Duodenal mucosa (tissue), 2 donors: Measurements from ENCODE around the gene JSRP1.
A peak's percentile ranks its signal among the peaks of the same experiment; 100 is the strongest.

Source experiments
- H3K27ac ChIP-seq: one replicate; pipeline ENCODE4 v1.7.0; 2013; ENCODE audit warnings: low read depth, low read length
- H3K27me3 ChIP-seq, 2 donors: one replicate each; pipeline ENCODE4 v1.7.0; 2013; ENCODE audit warnings: low read length in 2 of 2, control low read depth in 1 of 2; ENCODE audit not compliant: insufficient read depth in 2 of 2, control insufficient read depth in 1 of 2
- H3K36me3 ChIP-seq, 2 donors: one replicate each; pipeline ENCODE4 v1.7.0; 2013; ENCODE audit warnings: low read length in 2 of 2, control low read depth in 1 of 2; ENCODE audit not compliant: insufficient read depth in 2 of 2, control insufficient read depth in 1 of 2
- H3K4me1 ChIP-seq, 2 donors: one replicate each; pipeline ENCODE4 v1.7.0; 2013; ENCODE audit warnings: low read length in 2 of 2, control low read depth in 1 of 2; ENCODE audit not compliant: insufficient read depth in 2 of 2, control insufficient read depth in 1 of 2
- H3K4me3 ChIP-seq, 2 donors: one replicate each; pipeline ENCODE4 v1.7.0; 2013; ENCODE audit warnings: low read length in 2 of 2, low read depth in 1 of 2
- H3K9ac ChIP-seq, 2 donors: one replicate each; pipeline ENCODE4 v1.7.0; 2013; ENCODE audit warnings: low read length in 2 of 2, low read depth in 1 of 2
- H3K9me3 ChIP-seq, 2 donors: one replicate each; pipeline ENCODE4 v1.7.0; 2013; ENCODE audit warnings: low read length in 2 of 2, control low read depth in 1 of 2; ENCODE audit not compliant: control insufficient read depth in 1 of 2

The JSRP1 gene, protein sequence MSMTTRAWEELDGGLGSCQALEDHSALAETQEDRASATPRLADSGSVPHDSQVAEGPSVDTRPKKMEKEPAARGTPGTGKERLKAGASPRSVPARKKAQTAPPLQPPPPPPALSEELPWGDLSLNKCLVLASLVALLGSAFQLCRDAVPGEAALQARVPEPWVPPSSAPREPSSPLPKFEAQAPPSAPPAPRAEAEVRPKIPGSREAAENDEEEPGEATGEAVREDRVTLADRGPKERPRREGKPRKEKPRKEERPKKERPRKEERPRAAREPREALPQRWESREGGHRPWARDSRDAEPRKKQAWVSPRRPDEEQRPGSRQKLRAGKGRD

DNA sequence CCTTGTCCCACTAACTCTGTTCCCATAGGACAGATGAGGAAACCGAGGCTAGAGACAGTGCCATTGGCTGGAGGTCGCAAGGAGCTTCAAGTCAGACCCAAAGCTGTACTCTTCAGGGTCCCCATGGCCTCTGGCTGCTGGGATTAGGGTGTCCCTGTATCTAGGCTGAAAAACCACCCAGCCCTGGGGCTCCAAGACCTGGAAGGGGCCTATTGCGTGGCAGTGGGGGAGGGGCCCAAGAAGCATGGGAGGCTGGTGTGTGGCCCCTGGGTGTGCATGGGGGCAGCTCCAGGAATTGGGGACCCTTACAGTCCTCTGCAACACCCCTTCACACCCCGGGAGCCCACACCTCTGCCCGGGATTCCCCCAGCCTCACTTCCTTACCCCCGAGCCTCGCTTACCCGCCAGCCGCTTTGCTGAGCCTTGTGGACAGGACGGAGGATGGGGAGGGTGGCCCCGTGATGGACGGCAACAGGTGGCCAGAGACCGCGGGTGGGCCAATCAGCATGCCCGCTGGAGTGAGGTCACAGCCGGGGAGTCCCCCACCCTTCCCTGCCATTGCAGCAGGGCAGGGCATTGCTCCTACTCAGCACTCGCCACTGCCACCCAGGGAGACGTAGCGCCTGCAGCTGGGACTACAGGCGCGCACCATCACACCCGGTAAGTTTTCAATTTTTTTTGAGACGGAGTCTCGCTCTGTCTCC lies at the start of gene JSRP1:
Gene JSRP1 (minus strand): TSS at position 436 of the 704 bp plus-strand sequence. CDS start 1,103 bp downstream, outside the sequence.
- H3K36me3 ChIP-seq = no peaks in the 10 kb centered on the region
- no peak within 1 kb of the TSS for H3K4me3 ChIP-seq
- no peaks in the 10 kb centered on the region for H3K9me3 ChIP-seq
- no peak within 1 kb of the TSS for H3K27ac ChIP-seq
- H3K27me3 ChIP-seq = peaks cover 28 to 29% of the 10 kb centered on the region in 2 donors
- H3K9ac ChIP-seq = no peak within 1 kb of the TSS
- peaks cover 5 to 23% of the 10 kb centered on the region in 2 donors for H3K4me1 ChIP-seq

DNA sequence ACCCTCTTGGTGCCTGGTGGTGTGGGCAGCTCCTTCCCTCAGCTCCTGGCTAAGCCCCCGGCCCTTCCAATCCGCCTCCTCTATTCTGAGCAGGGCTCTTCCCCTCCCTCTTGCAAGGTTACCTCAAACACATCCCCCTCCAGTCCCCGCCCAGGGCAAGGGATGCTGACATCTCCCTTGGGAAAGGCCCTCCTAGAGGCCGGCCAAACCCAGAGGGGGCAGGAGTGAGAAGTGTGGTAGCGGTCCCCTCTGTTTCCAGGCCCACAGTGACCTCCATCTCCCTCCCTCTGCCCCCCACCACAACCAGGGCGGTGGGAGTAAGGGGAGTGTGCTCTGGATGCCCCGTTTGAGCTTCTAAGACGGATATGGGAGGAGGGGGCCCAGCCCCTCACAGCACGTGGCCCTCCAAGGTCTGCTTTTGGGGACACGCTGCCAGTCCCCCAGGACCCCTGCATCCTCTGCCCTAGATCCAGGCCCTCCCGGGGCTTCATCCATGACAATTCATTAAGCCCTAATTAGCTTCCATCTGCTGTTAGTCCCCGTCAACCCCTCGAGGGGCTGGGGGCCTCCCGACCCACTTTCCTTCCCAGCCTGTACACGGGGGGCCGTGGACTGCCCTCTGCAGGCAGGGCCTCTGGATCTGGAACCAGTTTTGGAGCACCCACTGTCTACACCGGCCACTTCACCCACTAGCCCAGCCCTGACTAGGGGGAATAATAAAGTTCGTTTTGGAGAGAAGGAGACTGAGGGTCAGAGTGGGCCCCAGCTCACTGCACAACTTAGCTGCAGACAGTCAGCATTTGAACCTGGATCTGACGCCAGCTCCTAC lies 49.4 kb upstream of the JSRP1 start:
- Histone ChIP-seq H3K27me3 (peaks cover 24 to 31% of the 10 kb centered on the region in 2 donors), H3K27ac (no peak overlapping the region), H3K9ac (no peak overlapping the region), H3K4me1 (peaks cover 3 to 11% of the 10 kb centered on the region in 2 donors), H3K36me3 (no peaks in the 10 kb centered on the region), H3K9me3 (no peaks in the 10 kb centered on the region), H3K4me3 (no peak overlapping the region)

DNA sequence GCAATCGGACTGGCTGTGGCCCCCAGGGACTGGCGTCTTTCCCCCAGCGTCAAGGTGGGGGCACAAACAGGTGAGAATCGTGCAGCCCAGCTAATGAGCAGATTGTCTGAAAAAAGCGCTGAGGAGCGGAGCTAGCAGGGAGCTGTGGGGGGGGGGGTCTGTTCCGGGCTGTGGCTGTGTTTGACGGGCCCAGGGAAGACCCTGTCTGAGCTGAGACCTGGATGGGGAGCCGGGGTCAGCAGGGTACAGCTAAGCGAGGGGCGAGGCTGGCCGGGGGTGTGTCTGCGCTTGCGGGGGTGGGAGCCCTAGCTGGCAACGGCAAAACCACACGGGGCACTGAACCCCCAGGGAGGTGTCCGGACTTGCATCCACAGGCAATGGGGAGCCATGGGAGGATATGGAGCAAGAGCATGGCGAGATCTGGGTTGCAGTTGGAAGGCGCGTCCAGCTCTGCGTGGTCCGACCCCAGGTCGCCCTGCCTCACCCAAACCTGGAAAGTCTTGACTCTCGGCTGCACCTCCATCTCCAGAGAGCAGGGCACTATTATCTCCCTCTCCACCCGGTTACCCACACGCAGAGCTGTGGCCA lies 47.1 kb upstream of the JSRP1 start:
- Histone ChIP-seq H3K9ac (no peak overlapping the region), H3K36me3 (no peaks in the 10 kb centered on the region), H3K4me1 (peaks cover 3 to 11% of the 10 kb centered on the region in 2 donors), H3K4me3 (no peak overlapping the region), H3K9me3 (no peaks in the 10 kb centered on the region), H3K27ac (no peak overlapping the region), H3K27me3 (peaks cover 14 to 21% of the 10 kb centered on the region in 2 donors)

DNA sequence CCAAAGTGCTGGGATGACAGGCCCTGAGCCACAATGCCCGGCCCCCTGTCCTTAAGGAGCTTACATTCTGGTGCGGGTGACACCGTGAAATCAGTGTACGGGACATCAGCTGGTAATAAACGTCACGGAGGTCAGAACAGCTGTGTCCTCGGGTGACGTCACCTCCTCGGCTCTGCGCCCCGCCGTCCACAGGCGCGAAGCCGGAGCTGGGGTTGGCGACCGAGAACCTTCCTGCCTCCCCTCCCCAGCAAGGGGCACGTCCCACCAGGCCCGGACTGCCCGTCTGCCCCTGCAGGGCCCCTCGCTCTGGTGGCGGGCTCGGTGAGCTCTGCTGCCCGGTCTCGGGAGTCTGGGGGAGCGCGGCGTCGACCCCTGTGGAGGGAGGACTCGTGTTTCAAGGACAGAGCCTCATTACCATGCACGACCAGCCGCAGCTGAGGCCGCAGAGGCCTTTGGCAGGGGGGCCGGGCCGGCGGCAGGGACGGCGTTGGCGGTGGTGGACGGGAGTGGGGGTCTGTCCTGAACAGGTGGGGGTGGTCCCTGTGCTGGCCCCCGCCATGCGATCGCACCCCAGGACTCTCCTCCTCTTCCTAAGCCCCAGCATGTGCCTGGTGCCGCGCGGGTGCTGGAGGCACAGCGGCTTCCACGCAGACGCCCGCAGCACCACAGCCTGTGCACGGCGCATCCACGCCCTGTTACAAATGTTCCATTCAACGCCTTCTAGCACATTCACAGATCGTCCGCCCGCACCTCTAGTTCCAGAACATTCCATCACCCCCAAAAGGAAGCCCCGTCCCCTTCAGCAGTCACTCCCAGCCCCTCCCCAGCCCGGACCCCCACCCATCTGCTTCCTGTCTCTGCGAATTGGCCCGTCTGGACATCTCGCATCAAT lies 46.3 kb upstream of the JSRP1 start:
- Histone ChIP-seq H3K27ac (no peak overlapping the region), H3K9ac (no peak overlapping the region), H3K4me3 (no peak overlapping the region), H3K27me3 (peaks cover 13 to 18% of the 10 kb centered on the region in 2 donors), H3K4me1 (peaks cover 3 to 11% of the 10 kb centered on the region in 2 donors), H3K36me3 (no peaks in the 10 kb centered on the region), H3K9me3 (no peaks in the 10 kb centered on the region)

- Histone ChIP-seq H3K9me3 (no peaks in the 10 kb centered on the region), H3K27ac (no peak overlapping the region), H3K36me3 (no peaks in the 10 kb centered on the region), H3K9ac (no peak overlapping the region), H3K4me3 (no peak overlapping the region), H3K27me3 (peaks cover 6 to 13% of the 10 kb centered on the region in 2 donors), H3K4me1 (peaks cover 3 to 11% of the 10 kb centered on the region in 2 donors)
Observed at GRCh38 chr19:2300533-2300932, 44.3 kb upstream of the JSRP1 start.

DNA sequence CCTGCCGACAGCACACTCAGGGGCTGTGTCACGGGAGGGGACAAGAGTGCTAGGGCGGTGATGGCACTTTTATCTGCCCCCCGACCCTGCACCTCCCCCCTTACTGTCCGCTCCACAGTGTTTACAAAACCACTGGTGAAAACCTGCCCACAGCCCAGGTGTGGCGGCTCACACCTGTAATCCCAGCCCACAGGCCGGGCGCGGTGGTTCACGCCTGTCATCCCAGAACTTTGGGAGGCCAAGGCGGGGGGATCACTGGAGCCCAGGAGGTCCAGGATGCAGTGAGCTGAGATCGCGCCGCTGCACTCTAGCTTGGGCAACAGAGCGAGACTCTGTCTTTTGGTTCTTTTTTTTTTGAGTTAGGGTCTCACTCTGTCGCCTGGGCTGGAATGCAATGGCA lies 39.9 kb upstream of the JSRP1 start:
- Histone ChIP-seq H3K27me3 (peaks cover 25 to 41% of the 10 kb centered on the region in 2 donors), H3K36me3 (no peaks in the 10 kb centered on the region), H3K9ac (no peak overlapping the region), H3K27ac (no peak overlapping the region), H3K9me3 (no peaks in the 10 kb centered on the region), H3K4me1 (peaks cover 0 to 3% of the 10 kb centered on the region in 2 donors), H3K4me3 (no peak overlapping the region)

GRCh38 chr19:2294687-2295335 lies 38.6 kb upstream of the JSRP1 start:
- H3K36me3 ChIP-seq = no peaks in the 10 kb centered on the region
- no peak overlapping the region for H3K9ac ChIP-seq
- peaks cover 38 to 54% of the 10 kb centered on the region in 2 donors for H3K27me3 ChIP-seq
- no peak overlapping the region for H3K27ac ChIP-seq
- no peaks in the 10 kb centered on the region for H3K9me3 ChIP-seq
- peaks cover 0 to 10% of the 10 kb centered on the region in 2 donors for H3K4me1 ChIP-seq
- no peak overlapping the region for H3K4me3 ChIP-seq

GRCh38 chr19:2291185-2291751 lies 35.1 kb upstream of the JSRP1 start:
- Histone ChIP-seq H3K27ac (no peak overlapping the region), H3K9me3 (no peaks in the 10 kb centered on the region), H3K4me3 (peak overlapping the region; percentile 35 to 65), H3K4me1 (peaks cover 0 to 15% of the 10 kb centered on the region in 2 donors), H3K27me3 (peaks cover 63 to 80% of the 10 kb centered on the region in 2 donors), H3K36me3 (no peaks in the 10 kb centered on the region), H3K9ac (no peak overlapping the region)
